GM13976 (cell line): Measurements from ENCODE around the gene C17orf50.

Experiments used
- DNase-seq: peaks from one replicate; pipeline ENCODE4 v3.0.0; 2012; ENCODE audit warnings: low spot score
- CTCF ChIP-seq: IDR thresholded peaks from 2 replicates; pipeline ENCODE4 v1.5.1; 2012; ENCODE audit warnings: borderline replicate concordance, mild to moderate bottlenecking; ENCODE audit not compliant: insufficient read depth; ENCODE audit errors: extremely low read depth, missing control alignments, control extremely low read depth
- in situ Hi-C: fragments of 300-500 bp; cut with MboI; formaldehyde crosslinking; loops from one replicate; pipeline ENCODE4 v1.12.0; 2022; ENCODE audit warnings: low sequenced_read_pairs, mixed read lengths, inconsistent platforms; ENCODE audit not compliant: unreplicated experiment

The C17orf50 gene

GRCh38 chr17:35738519-35739133, 22.1 kb upstream of the C17orf50 start:
- no peak for TF ChIP-seq CTCF
- DNase-seq, result peak; percentile 30
- in situ Hi-C loops, result loop anchor here (25.0 kb wide), 2 partner anchors 426 to 576 kb away; no protein-coding TSS in a partner anchor

GRCh38 chr17:35740216-35740615, 20.5 kb upstream of the C17orf50 start:
- TF ChIP-seq CTCF, result no peak
- DNase-seq, result no peak
- in situ Hi-C loops, result loop anchor here (5.0 to 25.0 kb wide), 3 partner anchors 118 to 578 kb away; no protein-coding TSS in a partner anchor

GRCh38 chr17:35740997-35741931, 19.4 kb upstream of the C17orf50 start:
- TF ChIP-seq CTCF, result no peak
- in situ Hi-C loops, result loop anchor here (5.0 to 25.0 kb wide), 3 partner anchors 119 to 579 kb away; no protein-coding TSS in a partner anchor
- DNase-seq, result peak; percentile 28

DNA sequence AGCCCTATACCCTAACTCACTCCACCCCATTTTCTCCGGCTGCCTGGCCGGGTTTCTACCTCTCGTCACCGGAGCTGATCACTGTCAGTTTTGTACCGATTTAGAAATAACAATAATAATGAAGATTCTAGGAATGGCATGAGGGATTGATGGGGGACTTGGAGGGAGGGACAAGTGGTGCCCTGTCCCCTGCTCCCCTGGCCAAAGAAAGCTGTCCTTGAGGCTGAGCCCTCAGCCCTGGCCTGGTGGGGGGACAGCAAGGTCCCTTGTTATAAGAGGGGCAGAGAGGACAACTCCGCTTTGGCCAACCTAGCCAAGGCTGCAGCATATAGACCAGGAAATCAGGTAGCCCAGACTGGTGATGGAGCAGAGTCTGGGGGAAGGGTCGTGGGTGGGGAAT, 18.2 kb upstream of the C17orf50 start:
- in situ Hi-C loops, result loop anchor here (5.0 to 25.0 kb wide), 3 partner anchors 120 to 580 kb away; no protein-coding TSS in a partner anchor
- TF ChIP-seq CTCF, result no peak
- no peak for DNase-seq

- in situ Hi-C loops, result loop anchor here (5.0 to 25.0 kb wide), 3 partner anchors 121 to 581 kb away; no protein-coding TSS in a partner anchor
- no peak for TF ChIP-seq CTCF
- no peak for DNase-seq
Measured at GRCh38 chr17:35742896-35743477, 17.7 kb upstream of the C17orf50 start.
